K562 (cell line): ENCODE measurements around the gene OLFM3. TPM values are rescaled to one million over a fixed set of nuclear protein-coding genes. Genes with fewer than 3 reads are reported as not detected.

Experiments used
- ATAC-seq: fragments of 200-7000 bp; cut with Tn5 transposase; 3 replicates; pipeline ENCODE4 v1.9.1; 2020; ENCODE audit warnings: moderate library complexity
- BruUV-seq: library from RNA; stranded (reverse); fragments of 400-500 nt; replicated peaks from 2 replicates; lab custom pipeline; 2021; lab: Mats Ljungman, UMichigan
- CTCF ChIA-PET: fragments of 300-600 bp; formaldehyde crosslinking; extraction: SDS; loops from one replicate; lab custom pipeline; 2021; ENCODE audit warnings: low intra/inter-chr PET ratio; lab: Yijun Ruan, JAX
- POLR2A ChIA-PET: fragments of 300-600, 350-650 bp; sonication (Branson Sonifier 250); formaldehyde crosslinking; extraction: SDS; loops from one replicate; lab custom pipeline; 2021; ENCODE audit warnings: antibody characterized with exemption, inconsistent platforms; lab: Yijun Ruan, JAX
- DNase-seq, 4 experiments: peaks; one replicate each; pipeline versions ENCODE4 v3.0.0 to v3.0.0-alpha.2; 2011 to 2018; ENCODE audit warnings: low spot score in 3 of 4, mixed read lengths in 3 of 4; ENCODE audit errors: extremely low read depth in 1 of 4
- FAIRE-seq: peaks from 2 replicates; lab custom pipeline; 2011; peaks lifted over from hg19 to GRCh38; lab: Jason Lieb, UNC
- H2AFZ ChIP-seq: 2 replicates; pipeline ENCODE4 v1.6.0; 2011; ENCODE audit warnings: low read depth, low read length, control low read depth, inconsistent platforms
- H3K27ac ChIP-seq: fragments of 200-600 bp; 3 replicates; pipeline ENCODE4 v1.8.0; 2011; ENCODE audit warnings: low read depth, mild to moderate bottlenecking, control low read depth, inconsistent platforms, low read length, moderate library complexity, mixed read lengths; ENCODE audit errors: extremely low read depth
- H3K27me3 ChIP-seq, 2 experiments: fragments of 300-600 bp in 1 of 2; 2 replicates in 1 of 2; 3 replicates in 1 of 2; pipeline versions ENCODE4 v1.6.0 to v1.8.0; 2011; ENCODE audit warnings: inconsistent platforms in 2 of 2, low read length in 2 of 2, mild to moderate bottlenecking in 1 of 2, mixed read lengths in 1 of 2, moderate library complexity in 1 of 2; ENCODE audit not compliant: control insufficient read depth in 2 of 2, insufficient read depth in 2 of 2
- H3K36me3 ChIP-seq: fragments of 300-600 bp; 3 replicates; pipeline ENCODE4 v1.8.0; 2011; ENCODE audit warnings: mild to moderate bottlenecking, low read length, inconsistent platforms; ENCODE audit not compliant: control insufficient read depth, insufficient read depth
- H3K4me1 ChIP-seq, 2 experiments: fragments of 200-600 bp in 1 of 2; replicated peaks in 1 of 2; 2 replicates in 1 of 2; 3 replicates in 1 of 2; pipeline versions ENCODE4 v1.5.1 to v1.8.0; 2011; ENCODE audit warnings: inconsistent platforms in 2 of 2, low read length in 2 of 2, mild to moderate bottlenecking in 1 of 2, mixed read lengths in 1 of 2, moderate library complexity in 1 of 2; ENCODE audit not compliant: control insufficient read depth in 2 of 2, insufficient read depth in 2 of 2
- H3K4me2 ChIP-seq: 2 replicates; pipeline ENCODE4 v1.6.1; 2011; ENCODE audit warnings: low read length, control low read depth, inconsistent platforms, mixed read lengths; ENCODE audit not compliant: insufficient read depth
- H3K4me3 ChIP-seq: fragments of 200-600 bp; sonication (generic), shearing (Covaris generic); 2 replicates; pipeline ENCODE4 v1.5.1; 2016; ENCODE audit warnings: control low read depth, inconsistent platforms
- H3K79me2 ChIP-seq: fragments of 200-600 bp; 3 replicates; pipeline ENCODE4 v1.8.0; 2011; ENCODE audit warnings: low read length, inconsistent platforms; ENCODE audit not compliant: control insufficient read depth, insufficient read depth
- H3K9ac ChIP-seq, 2 experiments: 2 replicates each; pipeline versions ENCODE4 v1.6.0 to v1.6.1; 2011; ENCODE audit warnings: low read depth in 2 of 2, low read length in 2 of 2, control low read depth in 1 of 2, inconsistent platforms in 1 of 2, mild to moderate bottlenecking in 1 of 2, mixed read lengths in 1 of 2; ENCODE audit not compliant: insufficient read depth in 1 of 2
- H3K9me1 ChIP-seq: one replicate; pipeline ENCODE4 v1.6.0; 2011; ENCODE audit warnings: inconsistent platforms, mild to moderate bottlenecking, low read length, moderate library complexity; ENCODE audit not compliant: control insufficient read depth, insufficient read depth
- H3K9me3 ChIP-seq: replicated peaks from 2 replicates; pipeline ENCODE4 v1.5.1; 2011; ENCODE audit warnings: low read depth, low read length, inconsistent platforms; ENCODE audit not compliant: control insufficient read depth, insufficient read depth
- H4K20me1 ChIP-seq: replicated peaks from 2 replicates; pipeline ENCODE4 v1.6.1; 2011; ENCODE audit warnings: low read length, inconsistent platforms, mixed read lengths; ENCODE audit not compliant: control insufficient read depth, insufficient read depth
- C11orf30 ChIP-seq: fragments of 450-650 bp; IDR thresholded peaks from 2 replicates; pipeline ENCODE4 v1.6.1; 2016; ENCODE audit warnings: low read depth, mild to moderate bottlenecking
- CBX3 ChIP-seq, 2 experiments: IDR thresholded peaks; 1 replicate in 1 of 2; 2 replicates in 1 of 2; pipeline ENCODE4 v1.6.1; 2012; ENCODE audit warnings: inconsistent platforms in 2 of 2, low read length in 2 of 2, borderline replicate concordance in 1 of 2, control low read depth in 1 of 2
- EP300 ChIP-seq: IDR thresholded peaks from 2 replicates; pipeline ENCODE4 v1.6.1; 2012; ENCODE audit warnings: low read length, improper control_type of control experiment
- NFYB ChIP-seq: IDR thresholded peaks from 2 replicates; pipeline ENCODE4 v1.6.1; 2011; ENCODE audit warnings: mild to moderate bottlenecking, moderate library complexity; ENCODE audit not compliant: insufficient read length; ENCODE audit errors: extremely low read depth
- PTBP1 ChIP-seq: fragments of 200-400 bp; formaldehyde crosslinking; IDR thresholded peaks from 2 replicates; pipeline ENCODE4 v1.6.1; 2017; ENCODE audit warnings: low read depth, low read length
- SPI1 ChIP-seq: IDR thresholded peaks from 2 replicates; pipeline ENCODE4 v1.6.1; 2011; ENCODE audit warnings: low read depth, low read length, control low read depth, borderline replicate concordance
- SUPT5H ChIP-seq: fragments of 450-650 bp; IDR thresholded peaks from 2 replicates; pipeline ENCODE4 v1.6.1; 2016
- TAL1 ChIP-seq: fragments of 450-650 bp; IDR thresholded peaks from 2 replicates; pipeline ENCODE4 v1.6.1; 2016; ENCODE audit warnings: mild to moderate bottlenecking
- WGBS: fragments of 100-300 bp; shearing (Covaris generic); methylation state at CpG from one replicate; pipeline ENCODE4 v1.1.6; 2016; ENCODE audit warnings: low coverage, mixed read lengths; ENCODE audit not compliant: insufficient coverage; ENCODE audit errors: missing lambda C conversion rate; 5-methylcytosine and 5-hydroxymethylcytosine counted together
- in situ Hi-C: fragments of 300-500 bp; cut with MboI; formaldehyde crosslinking; loops from 4 replicates; pipeline ENCODE4 v1.15.0; 2018; ENCODE audit warnings: inconsistent platforms, mixed read lengths
- intact Hi-C: fragments of 100-400 bp; cut with micrococcal nuclease; formaldehyde crosslinking; loops from 2 replicates; pipeline ENCODE4 v1.14.2; 2022
- polyA plus RNA-seq, 8 experiments: library from polyadenylated mRNA; depleted of rRNA in 4 of 8; stranded (reverse) in 5 of 8; unstranded in 3 of 8; fragments of >200 nt; fragmentation: Nextera tagmentation in 2 of 8; fragmentation: Illumina TruSeq in 1 of 8; extraction: Ambion mirVana in 2 of 8; extraction: Trizol in 1 of 8; gene quantifications; 2 replicates each; pipeline versions ENCODE4 v1.2.1 to v1.2.3, GENCODE V29; 2011 to 2014; ENCODE audit warnings: inconsistent platforms in 1 of 8, missing spikeins in 1 of 8
- total RNA-seq, 7 experiments: library from RNA; depleted of rRNA in 6 of 7; stranded (reverse); fragments of >200 nt in 6 of 7; fragmentation: Illumina TruSeq in 2 of 7; extraction: Trizol in 2 of 7; gene quantifications; 2 replicates each; pipeline versions ENCODE4 v1.2.1 to v1.2.3, GENCODE V29; 2011 to 2021; ENCODE audit warnings: low replicate concordance in 1 of 7
- TF ChIP-seq, protein P1 (sequence below): IDR thresholded peaks from 2 replicates; pipeline ENCODE4 v1.6.1; 2011; ENCODE audit not compliant: insufficient read length; ENCODE audit errors: extremely low read depth
- TF ChIP-seq, protein P2 (sequence below): sonication (generic); formaldehyde crosslinking; IDR thresholded peaks from 2 replicates; pipeline ENCODE4 v1.8.1; 2023; ENCODE audit warnings: missing genetic modification reagents, mild to moderate bottlenecking, borderline replicate concordance

Gene OLFM3
- total and polyA plus RNA-seq, 9 of the 15 experiments (the other 6 are each of a cell fraction or from before 2014, with no cell fraction given) = 0.07 TPM; not detected in 8

DNA sequence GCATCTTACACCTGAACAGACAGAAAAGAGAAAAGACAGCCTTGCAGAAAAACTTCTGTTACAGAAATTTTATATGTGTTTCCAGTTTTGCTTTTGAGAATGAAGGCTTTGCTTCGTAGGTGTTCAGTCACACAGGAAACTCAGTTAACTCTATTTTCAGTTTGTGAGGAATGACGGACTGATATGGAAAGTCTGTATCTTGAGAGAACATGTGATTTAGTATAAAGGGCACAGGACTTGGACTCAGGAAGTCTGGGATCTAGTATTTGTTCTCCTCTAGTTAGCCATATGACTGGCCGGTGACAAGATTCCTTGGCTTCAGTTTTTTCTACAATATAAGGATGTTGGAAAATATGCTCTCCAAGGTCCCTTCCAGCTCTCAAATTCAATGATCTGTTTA is 149.1 kb downstream of the OLFM3 start:
- Histone ChIP-seq H3K9ac (no peak overlapping the region), H3K4me2 (no peak overlapping the region), H3K9me3 (no peaks in the 10 kb centered on the region), H2AFZ (no peak overlapping the region), H3K36me3 (no peaks in the 10 kb centered on the region), H3K79me2 (no peaks in the 10 kb centered on the region), H3K27ac (no peak overlapping the region), H3K27me3 (no peaks in the 10 kb centered on the region), H3K4me3 (no peak overlapping the region), H3K9me1 (no peaks in the 10 kb centered on the region), H4K20me1 (no peaks in the 10 kb centered on the region), H3K4me1 (no peaks in the 10 kb centered on the region)
- CTCF ChIA-PET = no interaction called here
- 0% methylated on average over 3 of the region's 3 CpGs for WGBS
- TF ChIP-seq, protein P1, sequence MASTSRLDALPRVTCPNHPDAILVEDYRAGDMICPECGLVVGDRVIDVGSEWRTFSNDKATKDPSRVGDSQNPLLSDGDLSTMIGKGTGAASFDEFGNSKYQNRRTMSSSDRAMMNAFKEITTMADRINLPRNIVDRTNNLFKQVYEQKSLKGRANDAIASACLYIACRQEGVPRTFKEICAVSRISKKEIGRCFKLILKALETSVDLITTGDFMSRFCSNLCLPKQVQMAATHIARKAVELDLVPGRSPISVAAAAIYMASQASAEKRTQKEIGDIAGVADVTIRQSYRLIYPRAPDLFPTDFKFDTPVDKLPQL = no peak
- intact Hi-C loops = no loop called here
- POLR2A ChIA-PET = no interaction called here
- in situ Hi-C loops = no loop called here
- no peak for FAIRE-seq
- no TSS peak for BruUV-seq
- DNase-seq = no peak
- no peak for ATAC-seq

DNA sequence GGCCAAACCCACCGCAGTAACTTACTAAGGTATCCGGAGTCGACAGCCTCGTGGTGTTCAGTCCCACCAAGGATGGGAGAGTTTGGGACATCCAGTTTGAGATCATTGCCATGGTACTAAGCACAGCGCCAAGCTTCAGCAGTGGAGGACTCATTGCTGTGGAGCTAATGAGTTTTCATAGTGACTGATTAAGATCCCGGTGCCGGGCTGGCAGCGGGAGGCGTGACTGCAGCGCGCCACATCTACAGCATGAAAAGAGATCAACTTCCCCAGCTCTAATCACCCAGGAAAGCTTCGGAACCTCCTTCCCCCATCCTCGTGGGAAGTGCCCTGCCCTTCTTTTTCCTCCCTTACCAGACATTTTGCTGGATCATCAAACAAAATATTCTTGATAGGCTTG is 149.9 kb downstream of the OLFM3 start:
- in situ Hi-C loops = no loop called here
- ATAC-seq (no peak), DNase-seq (no peak), FAIRE-seq (no peak)
- Histone ChIP-seq H3K4me2 (no peak overlapping the region), H3K36me3 (no peaks in the 10 kb centered on the region), H3K4me1 (no peaks in the 10 kb centered on the region), H3K9me3 (no peaks in the 10 kb centered on the region), H3K79me2 (no peaks in the 10 kb centered on the region), H4K20me1 (no peaks in the 10 kb centered on the region), H3K27me3 (no peaks in the 10 kb centered on the region), H2AFZ (no peak overlapping the region), H3K9me1 (no peaks in the 10 kb centered on the region), H3K27ac (no peak overlapping the region), H3K9ac (no peak overlapping the region), H3K4me3 (no peak overlapping the region)
- intact Hi-C loops = no loop called here
- BruUV-seq = no TSS peak
- 1% methylated on average over 11 of the region's 13 CpGs for WGBS
- ChIA-PET POLR2A (no interaction called here), CTCF (no interaction called here)
- TF ChIP-seq EP300 = no peak
- no peak for TF ChIP-seq NFYB
- TF ChIP-seq TAL1 = no peak
- TF ChIP-seq SPI1 = no peak
- TF ChIP-seq SUPT5H = no peak
- TF ChIP-seq, protein P2, sequence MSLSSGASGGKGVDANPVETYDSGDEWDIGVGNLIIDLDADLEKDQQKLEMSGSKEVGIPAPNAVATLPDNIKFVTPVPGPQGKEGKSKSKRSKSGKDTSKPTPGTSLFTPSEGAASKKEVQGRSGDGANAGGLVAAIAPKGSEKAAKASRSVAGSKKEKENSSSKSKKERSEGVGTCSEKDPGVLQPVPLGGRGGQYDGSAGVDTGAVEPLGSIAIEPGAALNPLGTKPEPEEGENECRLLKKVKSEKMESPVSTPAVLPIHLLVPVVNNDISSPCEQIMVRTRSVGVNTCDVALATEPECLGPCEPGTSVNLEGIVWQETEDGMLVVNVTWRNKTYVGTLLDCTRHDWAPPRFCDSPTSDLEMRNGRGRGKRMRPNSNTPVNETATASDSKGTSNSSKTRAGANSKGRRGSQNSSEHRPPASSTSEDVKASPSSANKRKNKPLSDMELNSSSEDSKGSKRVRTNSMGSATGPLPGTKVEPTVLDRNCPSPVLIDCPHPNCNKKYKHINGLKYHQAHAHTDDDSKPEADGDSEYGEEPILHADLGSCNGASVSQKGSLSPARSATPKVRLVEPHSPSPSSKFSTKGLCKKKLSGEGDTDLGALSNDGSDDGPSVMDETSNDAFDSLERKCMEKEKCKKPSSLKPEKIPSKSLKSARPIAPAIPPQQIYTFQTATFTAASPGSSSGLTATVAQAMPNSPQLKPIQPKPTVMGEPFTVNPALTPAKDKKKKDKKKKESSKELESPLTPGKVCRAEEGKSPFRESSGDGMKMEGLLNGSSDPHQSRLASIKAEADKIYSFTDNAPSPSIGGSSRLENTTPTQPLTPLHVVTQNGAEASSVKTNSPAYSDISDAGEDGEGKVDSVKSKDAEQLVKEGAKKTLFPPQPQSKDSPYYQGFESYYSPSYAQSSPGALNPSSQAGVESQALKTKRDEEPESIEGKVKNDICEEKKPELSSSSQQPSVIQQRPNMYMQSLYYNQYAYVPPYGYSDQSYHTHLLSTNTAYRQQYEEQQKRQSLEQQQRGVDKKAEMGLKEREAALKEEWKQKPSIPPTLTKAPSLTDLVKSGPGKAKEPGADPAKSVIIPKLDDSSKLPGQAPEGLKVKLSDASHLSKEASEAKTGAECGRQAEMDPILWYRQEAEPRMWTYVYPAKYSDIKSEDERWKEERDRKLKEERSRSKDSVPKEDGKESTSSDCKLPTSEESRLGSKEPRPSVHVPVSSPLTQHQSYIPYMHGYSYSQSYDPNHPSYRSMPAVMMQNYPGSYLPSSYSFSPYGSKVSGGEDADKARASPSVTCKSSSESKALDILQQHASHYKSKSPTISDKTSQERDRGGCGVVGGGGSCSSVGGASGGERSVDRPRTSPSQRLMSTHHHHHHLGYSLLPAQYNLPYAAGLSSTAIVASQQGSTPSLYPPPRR (CRISPR knock-in tag) = no peak
- TF ChIP-seq C11orf30 = no peak
- TF ChIP-seq CBX3 (IDR thresholded peaks at IDR 0.05; ENCODE audit: borderline replicate concordance in 1 of 2, low read length in 2 of 2) = no peak
- no peak for TF ChIP-seq PTBP1
